Spinal cord (tissue), 10 donors: ENCODE data around the gene GRID1. TPM values are rescaled to one million over a fixed set of nuclear protein-coding genes. Genes with fewer than 3 reads are reported as not detected.
"Not testable (repeated sequence)": the region's sequence is repeated elsewhere in the genome, so short reads cannot be mapped to it uniquely, and the experiment has no call there.

Experiments used
- DNase-seq, 6 donors: peaks; one replicate each; pipeline versions ENCODE4 v3.0.0 to v3.0.0-alpha.2; 2013 to 2015; ENCODE audit warnings: low spot score in 6 of 6, low read depth in 4 of 6
- H3K27ac ChIP-seq: one replicate; pipeline ENCODE4 v1.5.1; 2013; ENCODE audit warnings: low read depth, low read length, control low read depth
- H3K27me3 ChIP-seq: one replicate; pipeline ENCODE4 v1.6.1; 2013; ENCODE audit warnings: low read length; ENCODE audit not compliant: control insufficient read depth, insufficient read depth
- H3K36me3 ChIP-seq: one replicate; pipeline ENCODE4 v1.6.1; 2013; ENCODE audit warnings: low read length; ENCODE audit not compliant: control insufficient read depth, insufficient read depth
- H3K4me1 ChIP-seq: one replicate; pipeline ENCODE4 v1.6.1; 2013; ENCODE audit warnings: low read length; ENCODE audit not compliant: control insufficient read depth, insufficient read depth
- H3K4me3 ChIP-seq: one replicate; pipeline ENCODE4 v1.5.1; 2013; ENCODE audit warnings: low read depth, low read length, control low read depth
- H3K9me3 ChIP-seq: one replicate; pipeline ENCODE4 v1.6.1; 2013; ENCODE audit warnings: low read length; ENCODE audit not compliant: control insufficient read depth, insufficient read depth
- WGBS: methylation state at CpG from one replicate; pipeline ENCODE4 v1.1.5; 2013; ENCODE audit warnings: missing lambda C conversion rate; ENCODE audit not compliant: insufficient coverage; 5-methylcytosine and 5-hydroxymethylcytosine counted together
- polyA plus RNA-seq, 2 donors: library from polyadenylated mRNA; unstranded; fragments of 120-200 nt; gene quantifications; one replicate each; pipeline ENCODE4 v1.2.1, GENCODE V29; 2013; ENCODE audit not compliant: insufficient read length in 2 of 2
- total RNA-seq, 2 donors: library from RNA; depleted of rRNA in 1 of 2; stranded (reverse); fragments of 120-200 nt in 1 of 2; fragments of >200 nt in 1 of 2; gene quantifications; one replicate each; pipeline versions ENCODE4 v1.2.3 to v1.2.4, GENCODE V29; 2013 to 2014
- donor health status: healthy.

GRID1 gene
- total and polyA plus RNA-seq, 4 donors, result 7.6 to 30.1 (median 22.2) TPM

DNA sequence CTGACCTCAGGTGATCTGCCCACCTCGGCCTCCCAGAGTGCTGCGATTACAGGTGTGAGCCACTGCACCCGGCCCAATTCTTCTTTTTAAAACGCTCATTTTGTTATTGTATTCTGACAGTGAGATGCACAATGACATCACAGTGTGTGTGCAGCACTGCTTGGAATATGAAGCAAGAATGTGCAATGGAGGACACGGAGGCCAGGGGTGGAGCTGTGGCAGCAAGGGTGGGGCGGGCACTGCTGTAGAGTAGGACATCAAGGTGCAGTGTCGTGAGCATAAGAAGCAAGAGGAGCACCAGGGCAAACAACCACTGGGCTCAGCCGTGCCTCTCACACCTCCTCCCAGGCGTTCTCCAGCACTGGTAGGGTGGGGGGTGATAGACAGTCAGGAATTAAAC lies 26.8 kb upstream of the GRID1 start:
- no peak overlapping the region for H3K4me3 ChIP-seq
- WGBS, result 89% methylated on average over 6 of the region's 9 CpGs
- no peak overlapping the region for H3K27ac ChIP-seq
- H3K27me3 ChIP-seq, result peaks cover 13% of the 10 kb centered on the region
- DNase-seq, result no peak
- peaks cover 12% of the 10 kb centered on the region for H3K4me1 ChIP-seq
- no peaks in the 10 kb centered on the region for H3K9me3 ChIP-seq
- no peaks in the 10 kb centered on the region for H3K36me3 ChIP-seq

DNA sequence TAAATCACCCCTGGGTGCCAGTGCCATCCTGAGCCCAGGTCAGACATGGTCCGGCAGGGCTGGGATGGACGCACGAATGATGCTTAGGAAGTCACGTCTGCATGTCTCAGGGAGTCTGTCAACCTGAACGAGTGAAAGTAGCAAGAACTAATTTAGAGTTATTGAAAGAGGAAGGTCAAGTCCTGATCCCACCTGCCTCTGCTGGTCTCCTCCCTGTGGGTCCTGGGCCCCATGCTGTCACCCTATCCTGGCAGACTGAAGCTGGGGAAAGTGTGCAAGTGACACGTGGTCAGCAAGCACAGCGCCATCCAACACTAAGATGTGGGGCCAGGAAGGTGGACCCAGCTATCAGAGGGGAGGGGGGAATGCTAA lies 26.1 kb upstream of the GRID1 start:
- Histone ChIP-seq H3K4me3 (no peak overlapping the region), H3K27ac (no peak overlapping the region), H3K4me1 (peaks cover 12% of the 10 kb centered on the region), H3K27me3 (peaks cover 19% of the 10 kb centered on the region), H3K9me3 (no peaks in the 10 kb centered on the region), H3K36me3 (no peaks in the 10 kb centered on the region)
- no peak for DNase-seq
- 83% methylated on average over 6 of the region's 7 CpGs for WGBS

DNA sequence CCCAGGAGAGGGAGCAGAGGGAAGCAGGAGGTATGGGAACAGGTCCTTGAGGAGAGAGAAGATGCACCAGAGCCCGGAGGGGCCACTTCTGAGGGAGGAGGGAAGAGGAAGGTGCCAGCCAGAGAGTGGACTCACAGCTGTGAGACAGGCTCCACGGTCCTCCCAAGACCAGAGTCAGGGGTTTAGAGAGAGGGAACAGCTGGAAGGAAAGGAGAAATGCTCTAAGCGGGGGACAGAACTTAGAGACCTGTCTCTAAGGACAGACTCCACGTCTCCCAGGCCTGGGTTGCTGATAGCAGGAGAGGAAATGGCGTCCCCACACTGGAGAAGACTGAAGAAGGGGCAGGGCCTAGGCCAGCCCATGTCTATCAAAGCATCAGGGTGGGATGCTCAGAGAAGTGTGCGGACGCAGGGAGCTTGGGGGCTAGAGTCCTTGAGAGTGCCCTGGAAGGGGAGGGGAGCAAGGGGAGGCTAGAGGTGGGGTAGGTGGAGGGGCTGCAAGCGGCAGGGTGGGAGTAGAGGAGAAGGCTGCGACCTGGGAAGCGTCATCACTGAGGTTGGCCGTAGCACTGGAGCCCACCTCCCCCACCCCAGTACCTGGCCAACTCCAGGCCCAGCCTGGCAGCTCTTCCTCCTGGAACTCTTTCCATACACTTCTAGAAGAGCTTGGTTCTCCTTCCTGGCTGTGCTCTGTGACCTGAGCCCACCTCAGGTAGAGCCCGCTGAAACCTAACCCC lies 25.6 kb upstream of the GRID1 start:
- WGBS, result 76% methylated on average over 10 of the region's 12 CpGs
- no peak for DNase-seq
- Histone ChIP-seq H3K36me3 (no peaks in the 10 kb centered on the region), H3K4me3 (no peak overlapping the region), H3K27ac (no peak overlapping the region), H3K4me1 (peaks cover 12% of the 10 kb centered on the region), H3K27me3 (peaks cover 25% of the 10 kb centered on the region), H3K9me3 (no peaks in the 10 kb centered on the region)

DNA sequence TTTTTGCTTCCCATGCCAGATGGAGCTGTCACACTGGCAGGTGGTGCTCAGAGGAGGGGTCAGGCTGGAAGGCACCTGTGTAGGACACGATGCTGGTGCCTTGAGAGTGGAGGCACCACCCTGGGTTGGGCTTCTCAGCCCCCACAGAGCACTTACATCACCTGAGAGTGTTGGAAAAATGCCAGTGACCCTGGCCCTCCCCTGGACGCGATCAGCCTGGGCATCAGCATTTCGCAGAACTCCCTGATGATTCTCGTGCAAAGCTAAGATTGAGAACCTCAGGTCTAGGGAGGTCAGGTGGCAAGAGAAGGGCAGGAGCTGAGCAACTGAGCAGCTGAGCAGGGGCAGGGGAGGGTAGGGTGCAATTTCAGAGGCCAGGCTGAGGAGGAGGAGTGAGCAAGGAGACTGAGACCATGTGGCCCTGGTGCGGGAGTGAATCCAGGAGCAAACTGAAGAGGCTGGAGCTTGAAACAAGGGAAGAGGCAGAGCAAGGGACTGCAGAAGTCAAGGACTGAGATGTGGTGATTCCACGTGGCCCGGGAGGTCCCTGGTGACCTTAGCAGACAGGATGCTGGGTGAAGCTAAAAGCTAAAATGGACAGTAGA lies 24.7 kb upstream of the GRID1 start:
- H3K4me3 ChIP-seq, result no peak overlapping the region
- 87% methylated on average over 8 of the region's 8 CpGs for WGBS
- H3K9me3 ChIP-seq, result no peaks in the 10 kb centered on the region
- DNase-seq, result no peak
- no peak overlapping the region for H3K27ac ChIP-seq
- H3K4me1 ChIP-seq, result peaks cover 12% of the 10 kb centered on the region
- H3K36me3 ChIP-seq, result no peaks in the 10 kb centered on the region
- peaks cover 25% of the 10 kb centered on the region for H3K27me3 ChIP-seq

DNA sequence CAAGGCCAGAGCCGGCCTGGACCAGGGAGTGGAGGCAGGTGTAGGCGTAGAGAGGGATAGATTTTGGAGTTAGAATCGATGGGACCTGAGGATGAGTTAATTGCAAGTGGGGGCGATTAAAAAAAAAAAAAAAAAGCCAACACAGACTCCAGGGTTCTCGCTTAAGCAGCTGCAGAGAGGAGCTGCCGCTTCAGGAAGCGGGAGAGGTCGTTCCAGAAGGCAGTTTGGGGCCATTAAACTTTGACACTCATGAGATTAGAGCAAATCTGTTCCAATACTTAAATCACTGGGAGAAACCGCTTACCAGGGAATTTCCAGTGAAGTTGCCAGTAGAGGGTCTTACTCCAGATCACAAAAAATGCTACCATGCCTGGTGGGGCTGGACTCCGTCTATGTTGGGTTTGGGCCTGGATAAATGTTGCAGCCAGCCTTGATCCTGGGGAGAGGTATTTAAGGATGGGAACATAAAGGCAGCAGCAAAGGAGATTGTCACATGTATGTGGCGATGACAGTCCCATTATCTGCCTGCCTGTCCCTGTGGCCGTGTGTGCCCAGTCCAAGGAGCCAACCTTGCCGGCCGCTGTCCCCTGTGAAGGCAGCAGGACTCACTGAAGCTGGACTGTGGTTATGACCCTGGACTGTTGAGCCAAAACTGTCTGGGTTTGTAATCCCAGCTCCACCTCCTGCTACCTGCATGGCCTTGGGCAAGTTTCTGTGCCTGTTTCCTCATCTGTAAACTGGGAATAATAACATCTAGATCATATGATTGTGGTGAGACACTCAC lies 23.9 kb upstream of the GRID1 start:
- WGBS, result 91% methylated on average over 6 of the region's 14 CpGs
- peaks cover 12% of the 10 kb centered on the region for H3K4me1 ChIP-seq
- H3K4me3 ChIP-seq, result no peak overlapping the region
- DNase-seq, result no peak
- H3K27me3 ChIP-seq, result peaks cover 25% of the 10 kb centered on the region
- no peaks in the 10 kb centered on the region for H3K36me3 ChIP-seq
- no peaks in the 10 kb centered on the region for H3K9me3 ChIP-seq
- H3K27ac ChIP-seq, result no peak overlapping the region

DNA sequence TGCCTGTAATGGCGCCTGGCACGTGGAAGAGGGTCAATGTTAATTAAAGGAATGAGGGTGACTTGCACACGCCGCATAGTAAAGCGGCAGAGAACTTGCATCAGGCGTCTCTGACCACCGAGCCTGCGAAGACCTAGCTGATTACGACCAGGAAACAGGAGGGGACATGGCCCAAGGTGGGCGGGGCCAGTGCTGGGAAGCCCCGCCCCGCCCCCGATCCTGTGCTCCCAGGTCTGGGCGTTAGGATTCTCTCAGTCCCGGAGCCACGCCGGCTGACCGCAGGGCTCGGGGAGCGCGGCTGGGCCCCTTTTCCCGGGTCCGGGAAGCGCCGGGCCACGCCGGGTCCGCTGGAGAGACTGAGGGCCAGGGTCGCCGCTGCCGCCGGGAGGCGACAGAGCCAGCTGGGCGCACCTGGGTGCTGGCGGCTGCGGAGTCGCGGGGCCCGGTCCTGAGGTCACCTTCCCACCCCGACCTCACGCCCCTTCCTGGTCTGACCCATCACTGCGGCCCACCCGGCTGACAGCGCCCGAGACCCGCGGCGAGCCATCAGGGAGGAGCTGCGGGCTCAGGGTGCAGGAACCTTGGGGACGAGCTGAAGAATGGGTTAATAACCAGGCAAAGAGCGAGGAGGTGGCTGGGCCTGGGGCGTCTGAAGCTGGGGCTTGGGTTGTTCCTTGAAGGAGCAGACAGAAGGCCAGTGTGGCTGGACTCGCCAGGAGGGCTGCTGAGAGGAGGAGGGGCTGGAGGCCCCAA lies 23.0 kb upstream of the GRID1 start:
- DNase-seq, result peak in 2 of 6 donors; percentile 49 to 69

DNA sequence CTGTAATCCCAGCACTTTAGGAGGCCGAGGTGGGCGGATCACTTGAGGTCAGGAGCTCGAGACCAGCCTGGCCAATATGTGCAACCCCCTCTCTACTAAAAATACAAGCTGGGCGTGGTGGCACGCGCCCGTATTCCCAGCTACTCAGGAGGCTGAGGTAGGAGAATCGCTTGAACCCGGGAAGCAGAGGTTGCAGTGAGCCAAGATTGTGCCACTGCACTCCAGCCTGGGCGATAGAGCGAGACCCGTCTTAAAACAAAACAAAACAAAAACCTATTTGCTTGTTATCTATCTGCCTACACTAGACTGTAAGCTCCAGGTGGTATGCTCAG lies 22.5 kb upstream of the GRID1 start:
- H3K27ac ChIP-seq, DNase-seq, H3K4me3 ChIP-seq, H3K36me3 ChIP-seq, H3K9me3 ChIP-seq: not testable (repeated sequence)
- 42% methylated on average over 9 of the region's 12 CpGs for WGBS
- H3K27me3 ChIP-seq, result peaks cover 25% of the 10 kb centered on the region
- peaks cover 12% of the 10 kb centered on the region for H3K4me1 ChIP-seq

More for the DNA sequence above, 23.0 kb upstream of the GRID1 start:
- Histone ChIP-seq H3K4me1 (peaks cover 12% of the 10 kb centered on the region), H3K27me3 (peaks cover 25% of the 10 kb centered on the region), H3K36me3 (no peaks in the 10 kb centered on the region), H3K9me3 (no peaks in the 10 kb centered on the region), H3K4me3 (no peak overlapping the region), H3K27ac (no peak overlapping the region)
- WGBS, result 7% methylated on average over 47 of the region's 53 CpGs

DNA sequence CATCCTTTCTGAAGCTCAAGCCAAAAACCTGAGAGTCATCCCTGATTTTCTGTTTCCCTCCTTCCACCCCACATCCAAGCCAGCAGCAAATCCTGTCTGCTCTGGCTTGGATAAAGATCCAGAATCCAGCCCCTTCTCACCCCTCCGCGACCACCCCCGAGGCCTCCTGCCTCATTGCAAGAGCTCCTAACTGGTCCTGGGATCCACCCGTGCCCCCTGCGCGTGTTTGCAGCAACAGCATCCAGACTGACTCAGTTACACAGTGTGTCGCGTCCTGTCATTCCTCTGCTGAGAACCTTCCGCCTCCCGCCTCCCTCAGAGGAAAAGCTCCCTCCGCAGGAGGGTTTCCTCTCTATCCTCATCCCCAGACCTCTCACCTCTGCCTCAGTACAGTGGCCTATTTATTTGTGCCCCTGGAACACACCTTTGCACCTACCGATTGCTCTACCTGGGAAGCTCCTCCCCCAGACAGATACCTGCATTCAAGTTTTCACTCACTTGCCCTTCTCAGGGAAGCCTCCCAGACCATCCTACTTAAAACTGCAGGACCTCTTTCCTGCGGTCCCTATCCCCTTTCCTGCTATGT lies 21.6 kb upstream of the GRID1 start:
- H3K9me3 ChIP-seq, result no peaks in the 10 kb centered on the region
- H3K4me3 ChIP-seq, result no peak overlapping the region
- H3K4me1 ChIP-seq, result peaks cover 12% of the 10 kb centered on the region
- peaks cover 25% of the 10 kb centered on the region for H3K27me3 ChIP-seq
- H3K27ac ChIP-seq, result no peak overlapping the region
- no peaks in the 10 kb centered on the region for H3K36me3 ChIP-seq
- DNase-seq, result no peak
- 46% methylated on average over 12 of the region's 13 CpGs for WGBS

DNA sequence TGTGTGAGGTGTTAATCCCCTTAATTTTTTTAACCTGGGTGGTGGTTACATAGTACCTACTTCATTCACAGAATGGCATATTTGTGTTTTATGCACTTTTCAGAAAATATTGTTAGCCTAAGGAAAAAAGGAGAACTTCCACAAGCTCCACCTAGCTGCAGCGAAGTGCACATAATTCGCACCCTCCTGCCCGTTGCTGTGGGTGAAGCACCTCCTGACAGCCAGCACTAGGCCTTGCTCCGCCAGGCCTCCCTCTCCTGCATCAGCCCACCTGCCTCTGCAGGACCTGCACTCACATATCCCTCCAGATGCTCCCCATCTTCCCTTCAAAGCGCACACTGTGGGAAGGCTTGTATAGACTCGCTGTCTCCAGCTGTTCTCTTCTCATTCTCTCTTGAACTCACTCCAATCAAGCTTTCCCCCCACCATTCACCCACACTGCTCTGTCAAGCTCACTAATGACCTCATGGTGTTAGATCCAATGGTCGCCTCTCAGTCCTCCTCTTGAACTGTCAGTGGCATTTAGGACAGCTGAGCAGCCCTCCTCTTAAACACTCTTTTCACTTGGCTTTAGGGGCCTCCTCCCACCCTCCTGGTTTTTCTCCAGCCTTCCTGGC lies 20.7 kb upstream of the GRID1 start:
- Histone ChIP-seq H3K4me3 (no peak overlapping the region), H3K27ac (no peak overlapping the region), H3K27me3 (peaks cover 25% of the 10 kb centered on the region), H3K36me3 (no peaks in the 10 kb centered on the region), H3K9me3 (no peaks in the 10 kb centered on the region), H3K4me1 (peaks cover 12% of the 10 kb centered on the region)
- WGBS, result 55% methylated on average over 6 of the region's 7 CpGs
- no peak for DNase-seq
